ENCODE results near the gene OR51E2.

The OR51E2 gene

GRCh38 chr11:4662876-4663275 lies 34.8 kb downstream of the OR51E2 start:
- no peak for DNase-seq

- no peak for DNase-seq
These were observed 38.8 kb downstream of the OR51E2 start for GRCh38 chr11:4658629-4659445.

- no peak for DNase-seq
These were observed 42.9 kb downstream of the OR51E2 start for GRCh38 chr11:4654635-4655369.

GRCh38 chr11:4647766-4648165 lies 49.9 kb downstream of the OR51E2 start:
- no peak for DNase-seq

- no peak for DNase-seq
These were observed 51.7 kb downstream of the OR51E2 start for GRCh38 chr11:4645974-4646373.

- no peak for DNase-seq
These were observed 53.4 kb downstream of the OR51E2 start for GRCh38 chr11:4644233-4644632.

- DNase-seq = no peak
These were observed 54.0 kb downstream of the OR51E2 start, which contains the start of gene OR51E1 for GRCh38 chr11:4643682-4644081. OR51E1 (plus strand) TSS chr11:4643982; CDS start chr11:4652527, 8,545 bp downstream.

GRCh38 chr11:4643076-4643475 lies 54.6 kb downstream of the OR51E2 start:
- no peak for DNase-seq

GRCh38 chr11:4642043-4642442 lies 55.6 kb downstream of the OR51E2 start:
- no peak for DNase-seq

- DNase-seq = no peak
These were observed 56.2 kb downstream of the OR51E2 start for GRCh38 chr11:4641501-4641900.

- DNase-seq = no peak
These were observed 57.7 kb downstream of the OR51E2 start for GRCh38 chr11:4639931-4640330.

- no peak for DNase-seq
These were observed 60.0 kb downstream of the OR51E2 start for GRCh38 chr11:4637662-4638047.

- peak; percentile 80 for DNase-seq
These were observed 60.5 kb downstream of the OR51E2 start, which contains the start of gene OR51D1 for GRCh38 chr11:4636962-4637661. OR51D1 (plus strand) TSS chr11:4637477; CDS start chr11:4639791, 2,314 bp downstream.

- DNase-seq = no peak
These were observed 61.5 kb downstream of the OR51E2 start for GRCh38 chr11:4636136-4636535.
